Mucosa of rectum (tissue), 2 donors: ENCODE measurements around the gene USP31.
A peak's percentile ranks its signal among the peaks of the same experiment; 100 is the strongest.

Source experiments
- H3K27ac ChIP-seq, 2 donors: one replicate each; pipeline ENCODE4 v1.7.0; 2013; ENCODE audit warnings: inconsistent platforms in 2 of 2, low read depth in 2 of 2, low read length in 2 of 2
- H3K27me3 ChIP-seq, 2 donors: one replicate each; pipeline ENCODE4 v1.7.0; 2013; ENCODE audit warnings: low read length in 2 of 2; ENCODE audit not compliant: control insufficient read depth in 2 of 2, insufficient read depth in 2 of 2
- H3K36me3 ChIP-seq, 2 donors: one replicate each; pipeline ENCODE4 v1.7.0; 2013; ENCODE audit warnings: low read length in 2 of 2; ENCODE audit not compliant: control insufficient read depth in 2 of 2, insufficient read depth in 2 of 2
- H3K4me1 ChIP-seq, 2 donors: one replicate each; pipeline ENCODE4 v1.7.0; 2013; ENCODE audit warnings: low read length in 2 of 2, mild to moderate bottlenecking in 1 of 2; ENCODE audit not compliant: control insufficient read depth in 2 of 2, insufficient read depth in 2 of 2
- H3K4me3 ChIP-seq, 2 donors: one replicate each; pipeline ENCODE4 v1.7.0; 2013; ENCODE audit warnings: low read length in 2 of 2
- H3K9ac ChIP-seq, 2 donors: one replicate each; pipeline ENCODE4 v1.7.0; 2013; ENCODE audit warnings: low read length in 2 of 2, low read depth in 1 of 2, mild to moderate bottlenecking in 1 of 2
- H3K9me3 ChIP-seq, 2 donors: one replicate each; pipeline ENCODE4 v1.7.0; 2013; ENCODE audit warnings: low read length in 2 of 2; ENCODE audit not compliant: control insufficient read depth in 2 of 2
- donor health status: healthy.
- donor health status: Normal muscosa, but diverticular disease.

The USP31 gene

DNA sequence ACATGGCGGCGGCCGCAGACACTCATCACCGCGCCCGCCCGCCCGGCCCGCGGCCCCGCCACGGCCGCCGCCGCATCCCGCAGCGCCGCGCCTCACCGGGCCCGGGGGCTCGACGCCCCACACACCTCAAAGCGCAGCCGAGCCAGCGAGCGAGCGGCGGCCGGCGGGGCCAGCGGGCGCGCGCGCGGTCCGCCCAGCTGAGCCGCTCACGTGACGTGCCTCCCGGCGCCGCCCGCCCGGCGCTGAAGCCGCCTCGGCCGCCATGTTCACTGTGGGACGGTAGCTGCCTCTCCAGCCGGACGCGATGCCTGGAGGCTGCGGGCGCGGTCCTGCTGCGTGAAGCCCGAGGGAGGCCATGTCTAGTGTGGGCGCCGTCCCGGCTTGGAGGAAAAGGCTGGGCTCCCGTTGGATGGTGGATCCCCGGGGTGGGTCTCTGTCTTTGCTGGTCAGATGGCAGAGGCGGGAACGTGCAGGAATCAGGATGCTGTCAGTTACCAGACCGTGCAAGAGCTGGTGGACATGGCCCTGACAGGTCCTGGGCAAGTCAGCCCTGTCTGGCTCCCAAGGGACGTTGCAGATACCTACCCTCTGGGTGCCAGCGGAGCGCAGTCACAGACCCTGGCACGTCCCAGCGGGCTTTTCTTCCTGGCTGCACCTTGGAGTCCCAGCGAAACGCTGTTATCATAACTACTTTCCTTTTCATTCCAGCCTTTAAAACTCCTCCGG is at the start of gene USP31:
USP31 (minus strand) TSS at position 186 of the 726 bp plus-strand sequence; CDS start at position 4, 182 bp downstream.
- peak within 1 kb of the TSS; percentile 5 to 75 for H3K9ac ChIP-seq
- no peaks in the 10 kb centered on the region for H3K36me3 ChIP-seq
- H3K4me1 ChIP-seq: peaks cover 10 to 16% of the 10 kb centered on the region in 2 donors
- peaks cover 0 to 3% of the 10 kb centered on the region in 2 donors for H3K27me3 ChIP-seq
- H3K27ac ChIP-seq: peak within 1 kb of the TSS; percentile 61 to 70
- H3K4me3 ChIP-seq: peak within 1 kb of the TSS; percentile 80 to 82
- no peaks in the 10 kb centered on the region for H3K9me3 ChIP-seq

DNA sequence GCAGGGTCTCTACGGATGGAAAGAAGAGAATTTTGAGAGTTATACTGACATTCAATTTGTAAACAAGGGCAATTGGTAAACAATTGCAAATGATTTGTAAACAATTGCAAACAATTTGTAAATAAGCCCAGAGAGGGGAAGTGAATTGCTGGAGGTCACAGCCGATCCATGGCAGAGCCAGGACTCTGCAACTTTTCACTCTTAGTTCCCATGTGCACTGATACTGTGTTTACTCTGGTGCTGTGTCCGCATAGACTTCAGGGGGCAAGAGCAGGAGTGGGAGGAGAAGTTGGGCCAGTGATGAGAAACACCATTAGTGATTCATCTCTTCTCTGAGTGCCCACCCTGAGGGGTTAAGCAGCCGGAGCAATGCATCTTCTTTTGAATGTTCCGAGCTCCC is 47.3 kb upstream of the USP31 start:
- Histone ChIP-seq H3K4me1 (peaks cover 0 to 2% of the 10 kb centered on the region in 2 donors), H3K36me3 (peaks cover 0 to 18% of the 10 kb centered on the region in 2 donors), H3K9me3 (no peaks in the 10 kb centered on the region), H3K9ac (no peak overlapping the region), H3K27ac (no peak overlapping the region), H3K4me3 (no peak overlapping the region), H3K27me3 (no peaks in the 10 kb centered on the region)

GRCh38 chr16:23195366-23195978 is 46.2 kb upstream of the USP31 start:
- no peak overlapping the region for H3K9ac ChIP-seq
- peaks cover 0 to 18% of the 10 kb centered on the region in 2 donors for H3K36me3 ChIP-seq
- no peaks in the 10 kb centered on the region for H3K9me3 ChIP-seq
- no peaks in the 10 kb centered on the region for H3K27me3 ChIP-seq
- H3K4me3 ChIP-seq: no peak overlapping the region
- H3K4me1 ChIP-seq: peaks cover 0 to 2% of the 10 kb centered on the region in 2 donors
- H3K27ac ChIP-seq: no peak overlapping the region

- Histone ChIP-seq H3K4me3 (no peak overlapping the region), H3K36me3 (peaks cover 0 to 18% of the 10 kb centered on the region in 2 donors), H3K9me3 (no peaks in the 10 kb centered on the region), H3K27ac (no peak overlapping the region), H3K9ac (no peak overlapping the region), H3K4me1 (peaks cover 0 to 2% of the 10 kb centered on the region in 2 donors), H3K27me3 (no peaks in the 10 kb centered on the region)
Measured at GRCh38 chr16:23194497-23195221, 45.4 kb upstream of the USP31 start.

GRCh38 chr16:23188911-23189310 is 39.7 kb upstream of the USP31 start:
- H3K9ac ChIP-seq: no peak overlapping the region
- H3K36me3 ChIP-seq: peaks cover 0 to 5% of the 10 kb centered on the region in 2 donors
- H3K27ac ChIP-seq: no peak overlapping the region
- H3K4me1 ChIP-seq: no peaks in the 10 kb centered on the region
- H3K27me3 ChIP-seq: peaks cover 8 to 12% of the 10 kb centered on the region in 2 donors
- no peaks in the 10 kb centered on the region for H3K9me3 ChIP-seq
- no peak overlapping the region for H3K4me3 ChIP-seq

DNA sequence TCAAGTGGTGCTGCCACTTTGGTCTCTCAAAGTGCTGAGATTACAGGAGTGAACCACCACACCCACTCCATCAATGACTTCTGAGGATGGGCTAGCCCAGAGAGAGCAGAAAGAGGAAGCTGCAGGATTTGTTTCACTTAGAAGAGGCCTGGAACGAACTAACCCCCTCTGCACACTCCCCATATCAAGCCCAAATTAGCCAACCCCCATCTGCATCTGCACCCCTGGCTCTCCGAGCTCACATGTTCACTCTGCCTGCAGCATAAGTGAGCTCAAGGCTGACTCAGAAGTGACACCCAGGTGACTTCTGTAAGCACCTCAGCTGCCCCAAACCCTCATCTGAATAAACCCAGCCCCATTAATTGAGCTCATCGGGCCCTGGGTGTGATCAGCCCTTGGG is 38.1 kb upstream of the USP31 start:
- no peaks in the 10 kb centered on the region for H3K9me3 ChIP-seq
- H3K36me3 ChIP-seq: no peaks in the 10 kb centered on the region
- no peak overlapping the region for H3K9ac ChIP-seq
- H3K27ac ChIP-seq: no peak overlapping the region
- H3K27me3 ChIP-seq: peaks cover 18 to 23% of the 10 kb centered on the region in 2 donors
- peaks cover 5 to 6% of the 10 kb centered on the region in 2 donors for H3K4me1 ChIP-seq
- no peak overlapping the region for H3K4me3 ChIP-seq

GRCh38 chr16:23186171-23186570 is 36.9 kb upstream of the USP31 start:
- Histone ChIP-seq H3K9me3 (no peaks in the 10 kb centered on the region), H3K4me1 (peaks cover 7 to 9% of the 10 kb centered on the region in 2 donors), H3K27me3 (peaks cover 18 to 23% of the 10 kb centered on the region in 2 donors), H3K36me3 (no peaks in the 10 kb centered on the region), H3K9ac (no peak overlapping the region), H3K4me3 (no peak overlapping the region), H3K27ac (no peak overlapping the region)

GRCh38 chr16:23185656-23186055 is 36.4 kb upstream of the USP31 start:
- Histone ChIP-seq H3K27me3 (peaks cover 18 to 23% of the 10 kb centered on the region in 2 donors), H3K36me3 (no peaks in the 10 kb centered on the region), H3K27ac (no peak overlapping the region), H3K4me1 (peaks cover 7 to 9% of the 10 kb centered on the region in 2 donors), H3K9ac (no peak overlapping the region), H3K9me3 (no peaks in the 10 kb centered on the region), H3K4me3 (no peak overlapping the region)

DNA sequence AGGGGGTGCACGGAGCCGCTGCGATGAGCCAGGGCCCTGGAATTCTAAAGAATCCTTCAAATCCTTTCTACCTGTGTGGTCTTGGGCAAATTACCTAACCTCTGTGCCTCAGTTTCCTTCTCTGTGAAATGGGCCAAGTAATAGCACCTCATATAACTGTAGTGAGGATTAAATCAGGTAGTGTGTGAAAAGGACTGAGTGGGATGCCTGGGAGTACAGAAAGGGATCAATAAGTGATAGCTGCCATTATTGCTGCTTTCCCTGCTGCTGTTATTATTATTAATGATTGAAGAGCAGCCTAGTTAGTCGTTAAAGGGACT is 34.3 kb upstream of the USP31 start:
- Histone ChIP-seq H3K9me3 (no peaks in the 10 kb centered on the region), H3K27me3 (peaks cover 18 to 25% of the 10 kb centered on the region in 2 donors), H3K4me1 (peaks cover 7 to 9% of the 10 kb centered on the region in 2 donors), H3K36me3 (no peaks in the 10 kb centered on the region), H3K27ac (no peak overlapping the region), H3K9ac (peak overlapping the region in 1 of 2 donors; percentile 69), H3K4me3 (peak overlapping the region in 1 of 2 donors; percentile 69)
